GM21526 (cell line): ENCODE data around the gene ESR1.
"Not testable (repeated sequence)": the region's sequence is repeated elsewhere in the genome, so short reads cannot be mapped to it uniquely, and the experiment has no call there.

Experiments used
- ATAC-seq: cut with Tn5 transposase; IDR thresholded peaks from one replicate; pipeline ENCODE4 v1.9.1; 2021; ENCODE audit warnings: moderate library complexity; ENCODE audit not compliant: unreplicated experiment, low FRiP score

The ESR1 gene

GRCh38 chr6:151964412-151964811 is 156.9 kb downstream of the ESR1 start:
- ATAC-seq = not testable (repeated sequence)

GRCh38 chr6:151974061-151974617 is 166.7 kb downstream of the ESR1 start:
- ATAC-seq = no peak

GRCh38 chr6:151975795-151976194 is 168.3 kb downstream of the ESR1 start:
- ATAC-seq = no peak

GRCh38 chr6:151988199-151988598 is 180.7 kb downstream of the ESR1 start:
- not testable (repeated sequence) for ATAC-seq

- no peak for ATAC-seq
Observed at GRCh38 chr6:151992091-151992490, 184.6 kb downstream of the ESR1 start.

- ATAC-seq = no peak
Observed at GRCh38 chr6:151993364-151993763, 185.9 kb downstream of the ESR1 start.

GRCh38 chr6:151998784-151999183 is 191.3 kb downstream of the ESR1 start:
- no peak for ATAC-seq

- ATAC-seq = no peak
Observed at GRCh38 chr6:151999194-151999593, 191.7 kb downstream of the ESR1 start.

- no peak for ATAC-seq
Observed at GRCh38 chr6:152001408-152001807, 193.9 kb downstream of the ESR1 start.

- ATAC-seq = no peak
Observed at GRCh38 chr6:152002306-152002705, 194.8 kb downstream of the ESR1 start.

- no peak for ATAC-seq
Observed at GRCh38 chr6:152004036-152004566, 196.6 kb downstream of the ESR1 start.

GRCh38 chr6:152004896-152005295 is 197.4 kb downstream of the ESR1 start:
- no peak for ATAC-seq

GRCh38 chr6:152008779-152009178 is 201.3 kb downstream of the ESR1 start:
- no peak for ATAC-seq

- ATAC-seq = no peak
Observed at GRCh38 chr6:152012227-152012626, 204.7 kb downstream of the ESR1 start.

- no peak for ATAC-seq
Observed at GRCh38 chr6:152018876-152019275, 211.4 kb downstream of the ESR1 start.

- ATAC-seq = no peak
Observed at GRCh38 chr6:152022303-152022702, 214.8 kb downstream of the ESR1 start.

GRCh38 chr6:152023613-152024012 is 216.1 kb downstream of the ESR1 start:
- ATAC-seq = no peak

- no peak for ATAC-seq
Observed at GRCh38 chr6:152026291-152026690, 218.8 kb downstream of the ESR1 start.

GRCh38 chr6:152026744-152027143 is 219.3 kb downstream of the ESR1 start:
- ATAC-seq = not testable (repeated sequence)

- ATAC-seq = not testable (repeated sequence)
Observed at GRCh38 chr6:152033765-152034164, 226.3 kb downstream of the ESR1 start.

- no peak for ATAC-seq
Observed at GRCh38 chr6:152034631-152035030, 227.1 kb downstream of the ESR1 start.

- ATAC-seq = no peak
Observed at GRCh38 chr6:152046118-152046517, 238.6 kb downstream of the ESR1 start.

- ATAC-seq = no peak
Observed at GRCh38 chr6:152048921-152049320, 241.4 kb downstream of the ESR1 start.
